ENCODE data around the gene FBXO2.
A peak's percentile ranks its signal among the peaks of the same experiment; 100 is the strongest.

- TF ChIP-seq EP300 (IDR thresholded peaks at IDR 0.05; ENCODE audit: low read depth) (no peak), CTCF (IDR thresholded peaks at IDR 0.05) (no peak), POLR2AphosphoS5 (IDR thresholded peaks at IDR 0.05) (peak; percentile 54 to 80 (median 75))
Measured at GRCh38 chr1:11681071-11681771, 27.0 kb upstream of the FBXO2 start, which contains the start of gene MAD2L2.

Data from transverse colon (tissue), 4 donors.